HTERT RPE-1 (cell line): ENCODE data around the gene WNK2.

Experiments used
- in situ Hi-C: fragments of 300-500 bp; cut with MboI; formaldehyde crosslinking; loops from 4 replicates; pipeline ENCODE4 v1.14.3; 2020; ENCODE audit warnings: low sequenced_read_pairs

WNK2 gene

GRCh38 chr9:93184432-93185265 lies 710 bp downstream of the WNK2 start:
- in situ Hi-C loops = no loop called here

GRCh38 chr9:93185266-93186214 lies 1.6 kb downstream of the WNK2 start:
- in situ Hi-C loops = no loop called here

DNA sequence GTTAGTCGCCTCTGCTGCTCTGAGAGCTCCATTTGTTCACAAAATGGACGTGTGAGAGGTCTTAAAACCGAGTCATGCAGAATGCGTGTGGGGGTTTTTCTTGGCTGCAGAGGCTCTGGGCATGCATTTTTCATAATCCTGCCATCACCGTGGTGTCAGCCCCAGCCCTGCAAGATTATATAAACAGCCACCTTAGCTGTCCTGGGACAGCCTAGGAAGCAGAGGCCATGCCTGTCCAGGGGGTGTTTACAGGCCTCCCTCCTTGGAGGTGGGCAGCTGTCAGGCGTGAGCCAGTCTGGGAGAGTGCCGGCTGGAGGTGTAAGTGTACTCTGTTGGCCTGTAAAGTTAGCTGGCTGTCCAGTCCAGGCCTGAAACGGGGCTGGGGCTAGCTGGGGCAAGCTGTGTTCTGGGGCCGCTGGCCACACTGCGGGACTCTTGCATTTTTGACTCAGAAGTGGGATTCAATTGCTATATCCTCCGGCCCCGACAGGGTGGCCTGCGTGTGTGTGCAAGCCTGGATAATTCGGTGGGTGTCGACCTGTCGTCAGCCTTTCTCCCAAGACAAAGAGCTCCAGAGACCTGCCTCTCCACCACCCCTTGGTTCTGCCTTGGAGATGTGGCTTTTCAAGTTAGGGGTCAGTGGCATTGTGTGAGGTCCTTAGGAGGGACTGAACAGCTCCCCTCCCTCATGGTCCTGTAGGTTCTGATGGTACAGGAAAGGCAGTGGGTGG lies 2.4 kb downstream of the WNK2 start:
- in situ Hi-C loops = no loop called here

DNA sequence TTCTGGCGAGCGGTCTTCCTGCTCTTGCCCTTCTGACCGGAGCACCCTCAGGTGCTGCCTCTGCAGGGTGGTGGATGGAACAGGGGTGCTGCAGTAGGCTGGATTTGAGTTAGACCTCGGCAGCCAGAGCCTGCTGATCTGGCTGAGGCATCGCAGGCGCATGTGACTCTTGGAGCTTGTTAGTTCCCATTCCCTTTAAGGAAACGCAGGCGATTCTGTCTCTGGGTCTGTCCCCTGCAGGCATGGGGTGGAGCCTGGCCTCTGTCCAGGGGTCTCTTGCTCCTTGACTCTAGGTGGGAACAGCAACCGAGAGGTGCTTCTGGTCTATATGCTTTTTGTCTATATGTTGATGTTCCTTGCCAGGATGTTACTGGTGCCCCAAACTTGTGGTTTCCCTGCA lies 3.1 kb downstream of the WNK2 start:
- in situ Hi-C loops = no loop called here

DNA sequence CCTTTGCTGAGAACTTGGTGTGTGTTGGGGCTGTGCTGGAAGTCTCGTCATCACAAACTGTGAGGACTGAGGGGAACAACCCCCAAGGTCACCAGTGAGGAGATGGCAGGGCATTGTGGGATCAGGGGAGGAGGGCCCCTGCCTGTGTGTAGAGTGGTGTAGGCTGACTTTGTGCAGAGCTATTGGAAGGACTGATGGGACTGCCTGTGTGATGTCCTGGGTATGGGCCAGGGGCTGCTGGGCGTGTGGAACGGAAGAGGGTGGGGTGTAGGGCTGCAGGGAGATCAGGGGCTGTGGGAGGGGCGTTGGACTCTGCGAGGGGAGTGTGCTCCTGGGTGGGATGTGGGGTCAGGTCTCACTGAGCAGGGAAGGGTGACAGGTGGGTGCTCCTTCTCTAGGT lies 3.6 kb downstream of the WNK2 start:
- in situ Hi-C loops = no loop called here

GRCh38 chr9:93188426-93189368 lies 4.8 kb downstream of the WNK2 start:
- in situ Hi-C loops = no loop called here

DNA sequence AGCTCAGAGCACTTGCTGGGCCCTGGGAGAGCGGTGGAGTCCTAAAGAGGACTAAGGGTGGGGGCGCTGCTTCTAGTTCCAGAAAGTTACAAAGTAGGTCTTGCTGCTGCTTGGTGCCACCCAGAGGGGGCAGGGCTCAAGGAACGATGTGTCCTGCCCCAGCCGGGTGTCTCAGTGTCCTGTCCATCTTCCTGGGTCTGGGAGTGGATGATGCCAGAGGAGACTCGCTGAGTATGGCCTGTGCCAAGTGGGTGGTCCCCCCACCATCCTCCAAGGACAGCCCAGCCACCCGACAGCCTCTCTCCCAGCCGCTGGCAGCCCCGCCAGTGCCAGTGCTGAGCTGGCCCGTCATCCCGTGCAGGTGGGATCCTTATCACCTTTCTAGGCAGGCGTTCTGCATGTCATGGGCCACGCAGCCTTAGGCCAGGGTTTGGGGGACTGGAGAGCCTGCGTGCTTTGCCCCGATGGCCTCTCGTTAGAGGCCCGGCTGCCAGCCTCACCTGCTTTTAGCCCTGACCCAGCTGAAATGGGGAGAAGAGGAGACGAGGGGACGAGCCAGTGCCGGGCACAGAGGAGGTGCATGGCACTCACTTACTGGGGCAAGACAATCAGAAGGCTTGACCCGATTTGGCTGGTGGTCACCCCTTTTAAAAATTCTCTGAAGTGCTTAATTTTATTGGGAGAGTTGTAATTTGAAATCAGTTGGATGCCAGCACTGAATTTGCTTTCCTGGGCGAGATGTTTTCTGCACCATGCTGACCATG lies 5.6 kb downstream of the WNK2 start:
- in situ Hi-C loops = no loop called here

GRCh38 chr9:93190133-93190525 lies 6.2 kb downstream of the WNK2 start:
- in situ Hi-C loops = no loop called here

DNA sequence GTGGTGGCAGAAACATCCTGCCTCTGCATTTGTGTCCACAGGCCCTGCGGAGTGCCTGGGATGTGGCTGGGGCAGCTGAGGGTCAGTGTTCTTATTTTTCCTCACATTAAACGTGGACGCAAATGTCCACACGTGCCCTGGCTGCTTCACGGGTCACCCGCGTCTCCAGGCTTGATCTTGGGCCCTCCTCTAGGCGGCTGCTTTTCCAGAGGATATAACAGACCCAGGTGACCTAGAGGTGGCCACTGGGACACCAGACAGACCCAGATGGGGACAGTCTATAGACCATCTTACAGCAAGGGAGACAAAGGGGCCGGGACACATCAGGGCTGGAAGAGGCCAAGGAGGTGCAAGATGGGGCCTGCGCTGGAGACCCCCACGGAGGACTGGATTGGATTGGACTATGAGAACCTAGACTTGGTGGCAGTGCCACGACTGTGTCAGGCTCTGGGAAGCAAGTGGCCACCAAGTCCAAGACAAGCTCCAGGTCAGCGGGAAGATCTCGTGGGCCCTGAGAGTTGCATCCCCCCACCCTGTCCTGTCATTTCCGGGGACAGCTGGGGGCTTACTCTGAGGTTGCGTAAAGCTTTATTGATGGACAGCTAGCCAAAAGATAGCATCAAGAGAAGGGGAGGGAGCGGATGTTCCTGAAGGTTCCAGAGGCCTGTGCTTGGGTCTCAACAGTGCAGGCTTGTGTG lies 6.9 kb downstream of the WNK2 start:
- in situ Hi-C loops = no loop called here

GRCh38 chr9:93191354-93191660 lies 7.4 kb downstream of the WNK2 start:
- in situ Hi-C loops = no loop called here

DNA sequence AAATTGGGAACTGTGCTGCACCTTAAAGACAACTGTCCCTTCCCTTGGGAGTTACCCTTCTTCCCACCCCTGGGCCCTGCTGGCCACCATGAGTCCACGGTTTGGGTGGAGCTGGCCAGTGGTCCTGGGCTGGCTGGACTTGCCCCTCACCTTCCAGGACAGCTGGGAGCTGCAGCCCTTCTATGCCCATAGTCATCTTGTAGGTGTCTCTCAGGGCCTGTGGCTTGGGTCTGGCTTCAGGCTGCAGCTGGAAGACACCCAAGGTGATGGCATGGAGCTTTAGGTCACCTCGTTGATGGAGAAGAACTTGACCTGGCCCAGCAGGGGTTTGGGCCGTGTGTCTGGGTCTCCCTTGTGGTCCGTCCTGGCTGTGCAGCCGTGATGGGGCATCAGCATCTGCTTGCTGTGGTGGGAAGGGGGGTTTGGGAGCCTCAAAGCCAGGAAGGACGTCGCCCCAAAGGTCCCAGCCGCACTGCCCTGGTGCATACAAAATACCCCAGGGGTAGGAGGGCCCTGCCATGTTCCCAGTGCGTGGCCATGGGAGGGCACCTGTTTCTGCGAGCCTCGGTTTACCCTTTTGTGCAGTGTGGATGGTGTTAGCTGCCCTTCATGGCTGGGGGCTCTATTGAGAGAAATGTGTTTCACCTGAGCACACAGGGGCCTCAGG lies 8.9 kb downstream of the WNK2 start:
- in situ Hi-C loops = no loop called here

- in situ Hi-C loops = no loop called here
Observed at GRCh38 chr9:93193388-93194220, 9.7 kb downstream of the WNK2 start.

GRCh38 chr9:93194221-93194625 lies 10.3 kb downstream of the WNK2 start:
- in situ Hi-C loops = no loop called here

GRCh38 chr9:93194641-93195040 lies 10.7 kb downstream of the WNK2 start:
- in situ Hi-C loops = no loop called here

DNA sequence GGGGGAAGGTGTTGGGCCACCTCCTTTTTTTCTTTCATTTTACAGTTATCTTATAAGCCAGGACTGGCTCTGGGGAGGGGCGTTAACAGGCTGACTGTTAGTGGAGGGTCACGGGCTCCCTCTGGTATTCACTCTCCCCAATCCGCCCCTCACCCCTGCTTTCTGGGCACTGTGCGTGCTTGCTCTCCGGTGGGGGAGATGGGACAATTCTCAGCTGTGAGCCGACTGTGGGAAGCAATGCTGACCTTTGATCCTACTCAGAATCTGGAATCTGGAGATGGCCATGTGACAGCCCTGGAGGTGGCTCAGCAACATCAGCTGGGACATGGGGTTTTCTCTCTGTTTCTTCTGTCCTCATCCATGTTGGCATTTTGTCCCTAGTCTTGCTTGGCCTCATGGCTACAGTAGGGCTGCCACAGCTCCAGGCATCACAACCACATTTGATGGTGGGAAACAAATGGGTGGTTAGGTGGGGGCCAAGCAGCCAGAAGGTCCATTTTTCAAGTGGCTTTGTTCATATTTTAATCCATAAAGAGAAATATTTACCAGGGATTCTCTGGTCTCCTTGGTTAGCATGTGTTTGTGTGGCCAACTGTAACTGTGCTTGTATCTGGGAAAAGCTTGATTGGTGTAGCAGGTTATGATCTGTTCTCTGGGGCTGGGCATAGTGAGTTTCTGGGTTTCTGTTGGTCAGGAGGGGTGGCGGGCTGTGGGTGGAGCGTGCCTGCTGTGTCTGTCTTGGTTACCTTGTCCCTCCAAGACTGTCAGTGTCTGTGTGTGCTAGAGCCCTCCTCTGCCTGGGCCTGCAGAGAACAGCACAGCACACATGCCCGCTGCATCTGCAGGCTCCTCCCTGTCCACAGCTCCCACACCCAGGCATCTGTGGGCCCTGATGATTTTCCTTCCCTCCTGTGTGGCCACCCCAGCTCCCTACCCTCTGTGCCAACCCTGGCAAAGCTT lies 12.4 kb downstream of the WNK2 start:
- in situ Hi-C loops = no loop called here

DNA sequence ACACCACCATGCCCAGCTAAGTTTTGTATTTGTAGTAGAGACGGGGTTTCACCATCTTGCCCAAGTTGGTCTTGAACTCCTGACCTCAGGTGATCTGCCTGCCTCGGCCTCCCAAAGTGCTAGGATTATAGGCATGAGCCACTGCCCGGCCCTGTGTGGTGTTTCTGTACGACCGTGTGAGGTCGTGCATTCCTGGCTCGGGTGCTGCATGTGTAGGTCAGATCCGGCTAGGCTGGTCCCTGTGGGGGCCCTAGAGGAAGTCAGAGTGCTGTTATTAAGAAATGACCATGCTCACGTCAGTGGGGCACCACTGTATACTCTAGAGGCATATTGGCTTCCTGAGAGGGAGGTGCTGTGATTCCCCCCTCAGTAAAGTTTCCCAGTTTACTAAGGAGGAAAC lies 13.7 kb downstream of the WNK2 start:
- in situ Hi-C loops = no loop called here
